Inflammatory macrophage treated with lipopolysaccharide for 4 hours (primary cell): ENCODE results near the gene PTCD3.

Experiments used
- DNase-seq: peaks from one replicate; pipeline ENCODE4 v3.0.0-alpha.2; 2020

PTCD3 gene

DNA sequence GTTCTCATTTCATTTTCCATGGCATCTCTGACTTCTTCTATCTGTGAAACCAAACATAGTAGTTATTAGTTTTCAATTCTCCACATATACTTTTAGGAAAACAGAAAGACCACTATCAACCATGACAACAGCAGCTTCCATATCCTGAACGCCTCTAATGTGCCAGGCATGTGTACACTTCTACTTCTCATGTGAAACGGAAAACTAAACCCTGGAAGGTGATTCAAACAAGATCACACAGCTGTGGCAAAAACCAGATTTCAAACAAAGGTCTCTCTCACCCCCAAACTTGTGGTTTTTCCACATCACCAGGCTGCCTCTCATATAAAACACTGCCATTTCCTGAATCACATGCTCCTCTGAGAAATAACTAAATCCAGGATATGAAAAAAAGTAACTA, 41.8 kb downstream of the PTCD3 start:
- DNase-seq = no peak

DNA sequence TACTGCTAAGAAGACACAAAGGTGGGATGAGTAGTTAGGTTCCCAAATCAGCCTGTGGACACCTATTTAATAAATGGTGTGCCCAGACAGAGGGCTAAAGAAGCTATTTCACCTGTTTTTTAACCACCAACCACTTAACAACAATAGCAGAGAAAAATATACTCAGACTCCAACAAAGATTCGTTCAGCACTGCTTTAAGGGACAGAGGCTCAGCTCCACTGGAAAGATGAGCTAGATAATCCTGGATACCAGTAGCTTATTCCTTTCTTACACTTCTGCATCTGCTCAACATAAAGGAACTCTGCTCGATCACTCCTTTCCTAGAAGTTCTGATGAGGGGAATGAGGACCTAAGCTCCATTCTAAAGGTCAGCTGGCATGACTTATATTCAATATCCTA, 44.5 kb downstream of the PTCD3 start:
- no peak for DNase-seq

DNA sequence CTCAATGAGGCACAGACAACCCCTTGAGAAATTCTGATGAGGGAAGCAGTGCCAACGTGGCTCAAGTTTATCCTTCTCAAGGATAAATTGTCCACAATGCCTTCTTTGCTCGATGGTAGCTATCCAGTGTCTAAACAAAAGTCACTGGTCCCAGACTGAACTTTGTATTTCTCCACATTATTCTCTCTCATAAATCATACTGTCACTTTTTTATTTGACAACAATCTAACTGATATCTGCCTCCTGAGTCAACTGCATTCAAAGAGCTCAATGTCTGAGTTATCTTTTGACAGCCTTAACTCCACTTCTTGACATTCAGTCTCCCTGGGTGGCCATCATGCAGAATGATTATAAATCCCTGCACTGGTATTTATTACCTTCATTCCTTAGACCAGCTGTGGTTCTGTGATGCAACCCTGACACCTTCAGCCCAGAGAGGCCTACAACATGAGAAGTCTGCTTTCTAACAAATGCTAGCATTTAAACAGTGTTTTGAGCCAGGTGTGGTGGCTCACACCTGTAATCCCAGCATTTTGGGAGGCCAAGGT, 51.0 kb downstream of the PTCD3 start:
- DNase-seq = no peak

DNA sequence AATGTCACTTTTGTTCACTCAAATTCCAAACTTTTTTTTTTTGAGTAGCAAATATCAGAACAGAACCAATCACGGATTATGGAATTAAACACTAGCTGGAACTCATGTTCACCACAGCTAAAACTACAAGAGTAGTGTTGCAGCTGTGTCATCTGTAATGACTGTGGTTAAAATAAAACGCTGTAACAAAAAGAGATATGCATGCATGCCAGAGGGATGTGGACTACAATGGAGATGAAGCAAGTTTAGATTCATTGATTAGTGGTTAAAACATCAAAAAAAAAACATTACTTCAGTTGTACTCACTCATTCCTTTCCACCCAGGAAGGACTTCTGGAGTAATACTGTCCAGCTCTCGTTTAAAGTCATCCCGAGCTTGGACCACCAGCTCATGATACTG, 52.3 kb downstream of the PTCD3 start:
- DNase-seq = no peak

DNA sequence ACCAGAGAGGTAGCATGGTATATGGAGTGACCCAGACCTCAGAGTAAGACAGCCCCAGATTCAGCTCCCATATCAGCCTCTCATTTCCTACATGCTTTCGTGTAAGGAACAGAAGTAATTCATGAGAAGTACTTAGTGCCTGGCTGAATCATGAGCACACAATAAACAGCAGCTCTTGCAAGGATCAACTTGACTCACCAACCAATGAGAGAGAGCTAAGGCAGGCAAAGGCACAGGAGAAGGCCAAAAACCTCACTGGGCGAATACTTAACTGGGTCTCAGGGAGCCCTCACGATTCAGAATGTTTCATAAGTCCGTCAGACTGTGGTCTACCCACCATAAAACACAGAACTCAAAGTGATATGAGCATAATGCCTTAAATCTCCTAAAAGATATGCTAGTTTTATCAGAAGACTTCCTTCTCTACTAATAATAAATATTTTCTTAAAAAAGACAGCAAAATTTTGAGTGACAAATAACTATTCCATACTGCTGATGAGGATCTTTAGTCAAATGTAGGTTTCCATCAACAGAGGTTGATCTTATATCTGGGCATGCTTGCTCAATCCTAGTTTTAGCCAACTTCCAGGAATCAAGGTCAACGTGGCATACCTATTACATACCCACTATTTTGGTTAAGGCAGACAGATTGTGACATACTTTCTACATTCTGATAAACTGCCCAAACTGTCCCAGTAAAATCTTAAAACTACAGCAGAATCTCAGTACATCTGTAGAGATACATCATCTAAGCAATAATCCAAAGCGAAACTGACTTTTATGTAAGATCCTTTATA, 54.3 kb downstream of the PTCD3 start:
- no peak for DNase-seq

DNA sequence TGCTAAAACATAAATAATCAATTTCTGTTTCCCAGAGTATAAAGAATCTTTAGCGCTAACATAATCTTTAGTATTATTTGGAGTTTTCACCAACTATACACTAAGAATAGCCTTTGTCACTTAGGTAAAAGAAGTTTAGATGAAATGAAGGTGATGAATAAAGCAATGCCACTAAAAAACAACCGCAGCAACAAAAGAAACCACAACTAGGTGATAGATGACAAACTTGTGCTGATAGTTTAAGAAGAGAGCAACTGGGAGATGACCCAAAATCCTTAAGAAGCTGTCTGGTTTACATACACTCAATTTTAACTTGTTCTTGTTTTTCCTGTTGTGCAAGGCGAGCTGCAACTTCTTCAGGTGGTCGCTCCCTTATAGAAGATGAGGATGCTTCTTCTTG, 64.4 kb downstream of the PTCD3 start:
- DNase-seq = no peak

DNA sequence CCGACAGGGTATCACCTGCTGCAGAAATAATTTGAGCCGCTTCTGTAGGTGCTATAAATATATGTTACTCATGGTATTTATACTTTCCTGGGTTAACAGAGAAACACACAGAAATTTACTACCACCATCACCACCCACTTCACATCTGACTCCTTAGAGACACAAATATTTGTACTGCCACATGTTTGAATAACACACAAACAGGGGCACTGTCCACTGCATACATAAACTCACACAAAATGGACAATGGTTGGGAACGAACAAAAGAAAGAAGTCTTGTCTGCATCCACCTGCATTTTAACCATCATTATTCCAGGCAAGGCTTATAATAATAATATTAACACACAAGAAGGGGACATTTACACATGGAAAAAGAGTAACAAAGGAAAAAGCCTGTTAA, 65.3 kb downstream of the PTCD3 start:
- no peak for DNase-seq

DNA sequence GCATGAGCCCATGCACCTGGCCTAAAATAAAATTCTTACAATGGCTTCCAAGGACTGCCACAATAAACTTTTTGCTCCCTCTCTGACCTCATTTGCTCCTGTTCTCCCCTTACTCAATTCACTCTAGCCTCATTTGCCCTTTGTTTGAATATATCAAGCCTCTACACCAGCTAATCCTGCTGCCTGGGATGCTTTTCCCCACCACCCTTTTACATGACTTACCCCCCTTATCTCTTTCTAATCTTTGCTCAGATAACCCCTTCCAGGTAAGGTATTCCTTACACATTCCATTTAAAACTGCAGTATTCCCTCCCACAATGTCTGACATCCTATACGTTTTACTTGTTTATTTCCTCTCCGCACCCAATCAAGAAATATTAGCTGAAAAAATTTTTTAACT, 66.6 kb downstream of the PTCD3 start:
- DNase-seq = no peak

DNA sequence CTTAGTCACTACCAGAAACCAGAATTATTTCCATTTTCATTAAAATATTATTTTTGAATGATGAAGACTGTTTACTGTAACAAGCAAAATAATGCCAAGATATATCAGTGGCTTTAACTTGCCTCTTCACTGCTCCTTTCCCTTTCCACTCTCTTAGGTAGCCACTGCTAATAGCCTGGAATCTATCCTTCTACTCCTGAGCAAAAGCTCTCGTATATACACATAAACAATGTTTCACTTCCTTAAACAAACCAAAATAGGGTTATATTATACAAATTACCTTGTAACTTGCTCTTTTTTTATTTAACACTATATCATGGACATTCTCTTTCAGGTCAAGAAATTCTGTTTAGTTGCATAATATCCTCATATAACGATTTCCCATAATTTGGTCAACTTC, 68.4 kb downstream of the PTCD3 start:
- peak; percentile 21 for DNase-seq

DNA sequence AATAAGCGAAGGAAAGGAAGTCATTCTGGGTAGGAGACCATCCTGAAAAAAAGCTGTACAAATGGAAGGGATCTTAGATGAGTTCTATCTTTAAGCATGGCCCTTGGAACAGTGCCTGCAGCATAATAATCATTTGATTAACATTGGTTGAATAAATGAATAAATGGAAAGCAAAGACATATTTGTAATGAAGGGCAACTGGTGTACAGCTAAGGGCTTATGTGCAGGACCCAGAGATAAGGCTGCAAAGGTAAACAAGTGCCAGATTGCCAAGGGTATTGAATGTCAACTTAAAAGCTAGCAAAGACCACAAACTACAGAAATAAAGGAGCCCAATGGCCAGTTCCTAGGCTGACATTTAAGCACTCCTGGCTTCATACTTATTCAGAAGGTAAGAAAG, 69.8 kb downstream of the PTCD3 start:
- no peak for DNase-seq

DNA sequence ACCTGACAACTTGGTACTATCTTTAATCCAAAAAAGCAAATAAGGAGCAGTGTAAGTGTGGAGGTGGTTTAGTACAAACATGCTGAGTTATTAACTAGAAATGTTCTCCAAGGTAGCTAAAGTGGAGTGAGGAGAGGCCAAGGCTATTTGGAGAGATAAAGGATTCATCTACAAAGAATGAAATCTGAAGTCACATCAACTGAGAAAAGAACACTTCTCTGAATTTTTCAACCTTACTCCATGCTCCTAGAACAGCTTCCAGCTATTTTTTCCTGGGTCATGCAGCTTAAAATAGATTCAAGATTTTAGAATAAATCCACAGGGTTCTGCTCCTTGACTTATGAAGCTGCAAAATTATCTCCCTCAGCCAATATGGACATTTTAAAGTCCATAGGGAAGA, 70.6 kb downstream of the PTCD3 start:
- DNase-seq = no peak

DNA sequence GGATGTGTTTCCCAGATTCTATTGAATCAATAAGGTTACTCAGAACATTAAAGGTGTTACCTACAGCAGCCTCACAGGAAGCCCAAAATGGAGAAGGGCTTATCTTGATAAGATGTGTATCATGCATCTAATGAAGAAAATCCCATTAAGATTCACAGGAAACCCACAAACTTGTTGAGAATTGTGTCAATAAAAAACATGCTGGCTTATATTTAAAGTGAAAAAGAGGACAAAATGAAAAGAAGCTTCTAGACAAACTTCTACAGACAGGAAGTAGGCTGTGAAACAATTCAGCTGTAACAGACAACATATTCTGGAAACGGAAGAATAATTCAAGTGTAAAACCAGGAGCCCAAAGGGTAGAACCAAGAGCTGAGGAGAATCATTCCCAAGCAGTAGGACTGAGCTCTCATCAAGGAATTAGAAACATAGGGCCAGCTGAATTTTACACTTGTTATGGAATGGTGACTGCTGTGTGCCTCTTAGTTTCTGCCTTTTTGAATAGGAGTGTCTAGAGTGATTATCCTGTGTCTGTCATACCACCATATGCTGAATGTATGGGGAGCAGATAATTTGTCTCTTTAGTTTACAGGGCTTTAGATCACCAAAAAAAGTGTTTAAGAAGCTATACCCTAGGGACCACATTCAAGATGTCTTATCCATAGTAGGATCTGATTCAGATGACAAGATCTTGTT, 79.6 kb downstream of the PTCD3 start:
- DNase-seq = no peak

DNA sequence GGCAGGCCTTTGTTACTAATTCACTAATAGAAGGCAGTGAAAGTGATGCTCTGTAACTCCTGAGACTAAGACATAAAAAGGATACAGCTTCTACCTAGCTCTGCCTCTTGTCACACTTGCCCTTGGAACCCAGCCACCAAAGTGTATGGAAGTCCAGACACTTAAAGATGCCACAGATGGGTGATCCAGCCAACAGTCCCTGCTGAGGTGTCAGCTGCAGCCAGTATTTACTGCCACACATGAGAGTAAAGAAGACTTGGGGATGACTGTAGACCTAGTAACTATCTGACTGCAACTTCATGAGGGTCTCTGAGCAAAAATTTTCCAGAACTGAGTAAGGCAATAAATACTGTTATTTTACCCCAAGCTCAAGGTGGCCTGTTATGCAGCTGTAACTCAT, 80.4 kb downstream of the PTCD3 start:
- DNase-seq = no peak

DNA sequence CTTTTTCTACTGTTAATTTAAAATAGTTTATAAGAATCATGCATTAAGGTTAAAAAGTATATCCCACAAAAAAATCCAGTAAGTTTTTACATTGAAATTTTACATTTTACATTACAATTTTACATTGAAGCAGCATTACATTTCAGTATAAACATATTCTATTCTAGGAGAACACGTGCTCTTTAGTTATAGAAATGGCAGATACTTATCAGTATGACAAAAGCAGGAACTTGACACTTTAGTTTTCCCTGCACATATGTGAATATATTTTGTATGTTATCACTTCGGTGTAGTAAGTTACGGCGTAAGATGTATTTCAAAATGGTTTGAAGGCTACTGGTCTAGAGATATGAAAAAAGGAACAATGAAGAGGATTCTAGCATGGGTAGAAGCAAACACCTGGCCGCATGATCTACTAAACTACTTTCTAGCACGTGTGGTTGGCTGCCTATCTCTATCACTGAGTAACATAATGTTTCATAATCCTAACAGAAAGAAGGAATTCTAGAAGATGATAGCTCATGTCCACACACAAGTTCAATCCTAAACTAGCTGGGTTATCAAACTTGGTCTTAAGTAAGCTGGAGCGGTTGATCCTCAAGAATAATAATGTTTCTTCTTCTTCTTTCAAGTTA, 83.9 kb downstream of the PTCD3 start:
- no peak for DNase-seq
